ENCODE measurements around the gene PHYKPL. TPM values are rescaled to one million over a fixed set of nuclear protein-coding genes. Genes with fewer than 3 reads are reported as not detected.

PHYKPL gene
- total RNA-seq (2016; rRNA removed; fragmentation: Illumina TruSeq; extraction: Trizol) (6.5 and 18.0 TPM in 2 replicates), polyA plus RNA-seq (2011; rRNA removed) (78.6 and 94.3 TPM in 2 replicates), polyA minus RNA-seq (2011; rRNA and poly(A)+ RNA removed; ENCODE audit: low replicate concordance) (97.9 and 139 TPM in 2 replicates), Bru-seq, nascent RNA (percentile 87 among the genes with signal in this experiment), BruChase-seq, experiment 1, labeled RNA remaining after a 6-hour chase (percentile 69 among the genes with signal in this experiment), BruChase-seq, experiment 2, labeled RNA remaining after a 2-hour chase (percentile 79 among the genes with signal in this experiment)
- total RNA-seq (2016; cell fraction: cytosol; rRNA removed; fragmentation: Illumina TruSeq; extraction: Trizol; ENCODE audit: low read depth): 9.3 and 10.3 TPM in 2 replicates
- total RNA-seq (2016; cell fraction: insoluble cytoplasmic fraction; rRNA removed; fragmentation: Illumina TruSeq; extraction: Trizol): 6.3 and 18.2 TPM in 2 replicates
- 12.3 and 14.3 TPM in 2 replicates for total RNA-seq (2016; cell fraction: membrane; rRNA removed; fragmentation: Illumina TruSeq; extraction: Trizol)
- 28.0 and 31.5 TPM in 2 replicates for total RNA-seq (2016; cell fraction: nucleus; rRNA removed; fragmentation: Illumina TruSeq; extraction: Trizol)
- polyA plus RNA-seq (2011; cell fraction: cytosol; rRNA removed): 35.8 and 36.7 TPM in 2 replicates
- polyA plus RNA-seq (2011; cell fraction: nucleus; rRNA removed): 312 and 345 TPM in 2 replicates
- 25.4 and 34.0 TPM in 2 replicates for polyA plus RNA-seq (2012)
- 6.9 and 8.7 TPM in 2 replicates for polyA plus RNA-seq (2016; cell fraction: cytosol; fragmentation: Illumina TruSeq; extraction: Trizol; ENCODE audit: low read depth)
- 6.1 and 7.0 TPM in 2 replicates for polyA plus RNA-seq (2016; cell fraction: insoluble cytoplasmic fraction; fragmentation: Illumina TruSeq; extraction: Trizol; ENCODE audit: low read depth)
- polyA plus RNA-seq (2016; cell fraction: membrane; fragmentation: Illumina TruSeq; extraction: Trizol; ENCODE audit: low read depth): 9.0 and 11.2 TPM in 2 replicates
- polyA plus RNA-seq (2016; cell fraction: nucleus; fragmentation: Illumina TruSeq; extraction: Trizol; ENCODE audit: insufficient read depth, low read depth): 47.5 and 57.4 TPM in 2 replicates
- polyA minus RNA-seq (2011; cell fraction: cytosol; rRNA and poly(A)+ RNA removed): 10.3 and 11.5 TPM in 2 replicates
- 134 and 154 TPM in 2 replicates for polyA minus RNA-seq (2011; cell fraction: nucleus; rRNA and poly(A)+ RNA removed)
- long read RNA-seq, experiment 1, transcript PHYKPL-201 (13 exons, 2,038 nt): major isoform, 9 of 23 reads
- long read RNA-seq, experiment 1, partial matches to known transcripts: 0 of 23 reads
- long read RNA-seq, experiment 1, other reads (novel, unspliced or antisense): 14 of 23 reads
- long read RNA-seq, experiment 2, transcript PHYKPL-201 (13 exons, 2,038 nt): major isoform, 16 of 45 reads
- long read RNA-seq, experiment 2, partial matches to known transcripts: 3 of 45 reads
- long read RNA-seq, experiment 2, other reads (novel, unspliced or antisense): 25 of 45 reads

DNA sequence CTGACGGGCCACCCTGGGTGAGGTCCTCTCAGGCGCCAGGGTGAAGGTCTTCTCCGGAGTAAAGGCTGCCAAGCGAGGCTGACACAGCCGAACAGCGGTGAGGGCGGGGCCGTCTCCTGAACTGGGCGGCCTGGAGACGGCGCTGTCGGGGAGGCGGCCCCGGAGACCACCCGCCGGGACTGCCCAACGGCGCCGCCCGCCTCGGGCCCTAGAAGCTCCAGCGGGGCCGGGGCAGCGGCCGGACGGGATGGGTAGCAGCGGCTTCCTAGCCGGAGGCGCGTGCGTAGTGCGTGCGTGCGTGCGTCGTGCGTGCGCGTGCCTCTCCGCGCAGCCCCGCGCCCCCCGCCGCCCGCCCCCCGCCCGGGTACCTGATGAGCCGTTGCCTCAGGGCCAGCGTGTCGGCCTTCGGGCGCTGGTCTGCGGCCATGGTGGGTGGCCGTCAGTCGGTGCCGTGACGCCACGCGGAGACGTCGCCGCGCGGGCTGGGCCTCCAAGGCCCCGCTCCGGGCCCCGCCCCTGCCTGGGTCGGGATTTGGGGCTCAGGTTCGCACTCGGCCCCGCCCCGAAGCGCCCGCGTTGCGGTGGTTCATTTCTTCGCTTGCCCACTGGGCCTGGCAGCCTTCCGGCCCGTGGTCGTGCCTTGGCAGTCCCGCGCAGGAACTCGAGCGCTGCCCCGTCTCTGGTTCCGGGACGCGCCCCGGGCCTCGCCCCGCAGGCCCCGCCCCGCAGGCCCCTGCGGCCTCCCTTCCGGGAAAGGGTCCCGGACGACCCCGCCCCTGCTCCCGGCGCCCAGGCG lies at the start of gene PHYKPL:
TSS of gene PHYKPL (minus strand) at position 679 of the 796 bp plus-strand sequence. CDS start at position 427, 252 bp downstream.
- peak within 1 kb of the TSS; percentile 83 for H3K9ac ChIP-seq (ENCODE audit: insufficient read depth, low read depth, low read length)
- 0% methylated on average over 5 of the region's 102 CpGs for WGBS (ENCODE audit: low lambda C conversion rate)
- peaks cover 11 to 23% of the 10 kb centered on the region in 2 experiments; a peak in 4 of 5 replicates for H3K36me3 ChIP-seq (replicated peaks in 1 of 2; ENCODE audit: control insufficient read depth in 1 of 2, insufficient read depth in 2 of 2, low read length in 2 of 2)
- H3K27me3 ChIP-seq (ENCODE audit: control insufficient read depth in 1 of 2, insufficient read depth in 2 of 2, low read length in 2 of 2): no peaks in the 10 kb centered on the region
- H2AFZ ChIP-seq (ENCODE audit: low read length): no peak within 1 kb of the TSS
- DNase-seq (ENCODE audit: low spot score) (peak; percentile 36), ATAC-seq (peak; percentile 79), FAIRE-seq (no peak)
- peaks cover 20% of the 10 kb centered on the region for H3K79me2 ChIP-seq (ENCODE audit: insufficient read depth, low read length)
- peaks cover 61% of the 10 kb centered on the region for H3K4me1 ChIP-seq (ENCODE audit: insufficient read depth, low read length)
- POLR2A ChIA-PET: interaction anchor here (0.5 to 3.1 kb wide), 11 partner anchors 11 to 1318 kb away, joined by 3 to 12 read pairs (median 4); partner anchors contain the start of genes HNRNPAB, NHP2 and RUFY1
- intact Hi-C loops (cut with micrococcal nuclease; ENCODE audit: unreplicated experiment): no loop called here
- no peaks in the 10 kb centered on the region for H4K20me1 ChIP-seq (ENCODE audit: insufficient read depth, low read length)
- in situ Hi-C loops (cut with HindIII; ENCODE audit: extremely low pct_ligation_motif_present, low pct_unique_long_range_greater_than_20kb): no loop called here
- H3K4me3 ChIP-seq (replicated peaks in 1 of 3; ENCODE audit: insufficient read depth in 1 of 3, low read depth in 2 of 3, low read length in 3 of 3): peak within 1 kb of the TSS; percentile 69 to 93 (median 87)
- no peaks in the 10 kb centered on the region for H3K9me3 ChIP-seq (ENCODE audit: low read length)
- peak within 1 kb of the TSS; percentile 67 for H3K27ac ChIP-seq (ENCODE audit: extremely low read length, insufficient read depth, low read length)
- no TSS peak for BruUV-seq (replicated peaks)
- CTCF ChIA-PET (ENCODE audit: low intra/inter-chr PET ratio, low total read pairs): no interaction called here
- H3K4me2 ChIP-seq (ENCODE audit: low read depth, low read length): peak within 1 kb of the TSS; percentile 80
- TF ChIP-seq RBM39 (IDR thresholded peaks at IDR 0.05; ENCODE audit: low read depth, low read length, poor library complexity, severe bottlenecking) (no peak), MLLT10 (CRISPR knock-in tag; IDR thresholded peaks at IDR 0.05) (no peak), SUZ12 (IDR thresholded peaks at IDR 0.05; ENCODE audit: low read depth, low read length) (no peak), SOX13 (IDR thresholded peaks at IDR 0.05) (no peak), SOX13 (CRISPR knock-in tag; conservative IDR thresholded peaks at IDR 0.05 in 1 of 2, IDR thresholded peaks at IDR 0.05 in 1 of 2) (peak in 1 of 2 experiments; percentile 7; a peak in 1 of 4 replicates), HDAC2 (CRISPR knock-in tag; IDR thresholded peaks at IDR 0.05) (0 out of 2 replicates have a peak, but pooled peaks have one; percentile 20), ZNF850 (CRISPR knock-in tag; conservative IDR thresholded peaks at IDR 0.05) (no peak), ZZZ3 (CRISPR knock-in tag; IDR thresholded peaks at IDR 0.05; ENCODE audit: borderline replicate concordance) (no peak; the same call in 1 of the 2 replicates), ZNF749 (CRISPR knock-in tag; IDR thresholded peaks at IDR 0.05; ENCODE audit: borderline replicate concordance) (peak; percentile 85; the same call in 1 of the 2 replicates), ZNF12 (CRISPR knock-in tag; IDR thresholded peaks at IDR 0.05) (peak; percentile 32; the same call in 1 of the 2 replicates), ZFP62 (CRISPR knock-in tag; IDR thresholded peaks at IDR 0.05) (no peak)
- TF ChIP-seq, protein P1, sequence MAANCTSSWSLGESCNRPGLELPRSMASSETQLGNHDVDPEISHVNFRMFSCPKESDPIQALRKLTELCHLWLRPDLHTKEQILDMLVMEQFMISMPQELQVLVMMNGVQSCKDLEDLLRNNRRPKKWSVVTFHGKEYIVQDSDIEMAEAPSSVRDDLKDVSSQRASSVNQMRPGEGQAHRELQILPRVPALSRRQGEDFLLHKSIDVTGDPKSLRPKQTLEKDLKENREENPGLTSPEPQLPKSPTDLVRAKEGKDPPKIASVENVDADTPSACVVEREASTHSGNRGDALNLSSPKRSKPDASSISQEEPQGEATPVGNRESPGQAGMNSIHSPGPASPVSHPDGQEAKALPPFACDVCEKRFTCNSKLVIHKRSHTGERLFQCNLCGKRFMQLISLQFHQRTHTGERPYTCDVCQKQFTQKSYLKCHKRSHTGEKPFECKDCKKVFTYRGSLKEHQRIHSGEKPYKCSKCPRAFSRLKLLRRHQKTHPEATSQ (CRISPR knock-in tag; IDR thresholded peaks at IDR 0.05; ENCODE audit: borderline replicate concordance): no peak
- TF ChIP-seq, protein P2, sequence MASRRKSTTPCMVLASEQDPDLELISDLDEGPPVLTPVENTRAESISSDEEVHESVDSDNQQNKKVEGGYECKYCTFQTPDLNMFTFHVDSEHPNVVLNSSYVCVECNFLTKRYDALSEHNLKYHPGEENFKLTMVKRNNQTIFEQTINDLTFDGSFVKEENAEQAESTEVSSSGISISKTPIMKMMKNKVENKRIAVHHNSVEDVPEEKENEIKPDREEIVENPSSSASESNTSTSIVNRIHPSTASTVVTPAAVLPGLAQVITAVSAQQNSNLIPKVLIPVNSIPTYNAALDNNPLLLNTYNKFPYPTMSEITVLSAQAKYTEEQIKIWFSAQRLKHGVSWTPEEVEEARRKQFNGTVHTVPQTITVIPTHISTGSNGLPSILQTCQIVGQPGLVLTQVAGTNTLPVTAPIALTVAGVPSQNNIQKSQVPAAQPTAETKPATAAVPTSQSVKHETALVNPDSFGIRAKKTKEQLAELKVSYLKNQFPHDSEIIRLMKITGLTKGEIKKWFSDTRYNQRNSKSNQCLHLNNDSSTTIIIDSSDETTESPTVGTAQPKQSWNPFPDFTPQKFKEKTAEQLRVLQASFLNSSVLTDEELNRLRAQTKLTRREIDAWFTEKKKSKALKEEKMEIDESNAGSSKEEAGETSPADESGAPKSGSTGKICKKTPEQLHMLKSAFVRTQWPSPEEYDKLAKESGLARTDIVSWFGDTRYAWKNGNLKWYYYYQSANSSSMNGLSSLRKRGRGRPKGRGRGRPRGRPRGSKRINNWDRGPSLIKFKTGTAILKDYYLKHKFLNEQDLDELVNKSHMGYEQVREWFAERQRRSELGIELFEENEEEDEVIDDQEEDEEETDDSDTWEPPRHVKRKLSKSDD (CRISPR knock-in tag; IDR thresholded peaks at IDR 0.05; ENCODE audit: low read depth): peak; percentile 55; the same call in 1 of the 2 replicates
